Stimulated activated CD8-positive, alpha-beta memory T cell treated with anti-CD3 and anti-CD28 coated beads, Interleukin-4, amount 100 ng/mL, for 4 hours (primary cell): ENCODE measurements around the gene KCNE4.

Experiments used
- DNase-seq, 2 donors: peaks; one replicate each; pipeline ENCODE4 v3.0.0-alpha.2; 2020; ENCODE audit warnings: low read depth in 2 of 2, low spot score in 1 of 2

Gene KCNE4

GRCh38 chr2:223083402-223084070 is 31.5 kb downstream of the KCNE4 start:
- no peak for DNase-seq

DNA sequence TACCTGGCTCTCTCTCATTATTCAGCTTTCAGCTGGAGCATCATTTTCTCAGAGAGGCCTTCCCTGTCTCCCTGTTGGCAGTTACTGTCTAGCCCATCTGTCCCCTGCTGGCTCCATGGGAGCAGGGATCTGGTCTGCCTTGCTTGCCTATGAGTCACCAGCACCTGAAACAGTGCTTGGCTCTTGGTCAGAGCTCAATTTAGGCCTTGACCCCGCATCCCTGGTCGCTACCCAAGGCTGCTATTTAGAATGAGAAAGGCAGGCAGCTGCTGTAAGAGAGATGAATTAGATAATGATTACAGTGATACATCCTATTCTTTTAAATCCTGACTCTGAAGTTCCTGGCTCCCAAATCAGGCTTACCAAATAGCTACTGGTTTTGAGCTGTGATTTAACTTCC is 32.9 kb downstream of the KCNE4 start:
- no peak for DNase-seq

DNA sequence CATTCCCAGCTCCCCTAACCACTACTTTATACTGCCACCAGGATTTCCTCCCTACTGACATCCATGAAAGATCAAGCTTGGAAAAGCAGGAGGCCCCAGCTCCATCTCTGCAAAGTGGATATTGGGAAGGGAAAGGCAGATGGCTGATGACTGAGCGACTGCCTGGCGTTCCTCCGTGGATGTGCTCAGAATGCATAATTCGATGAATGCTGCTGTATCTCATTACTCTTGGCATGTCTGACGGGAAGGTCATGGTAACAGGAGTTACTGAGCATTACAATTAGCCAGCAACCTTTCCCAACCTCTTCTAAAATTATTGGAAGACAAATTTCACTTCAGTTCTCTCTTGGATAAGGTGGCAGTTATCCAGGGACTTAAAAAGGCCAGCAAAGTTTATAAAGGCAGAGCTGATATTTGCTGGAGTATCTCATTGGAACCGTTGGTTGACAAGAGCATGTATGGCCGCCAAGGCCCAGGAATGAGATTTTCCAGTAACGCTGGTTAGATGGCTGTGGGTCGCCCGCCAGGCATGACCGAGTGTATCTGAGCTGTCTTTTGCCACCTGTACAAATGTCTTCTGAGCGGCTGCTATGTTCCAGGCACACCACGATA is 34.5 kb downstream of the KCNE4 start:
- DNase-seq, result no peak

DNA sequence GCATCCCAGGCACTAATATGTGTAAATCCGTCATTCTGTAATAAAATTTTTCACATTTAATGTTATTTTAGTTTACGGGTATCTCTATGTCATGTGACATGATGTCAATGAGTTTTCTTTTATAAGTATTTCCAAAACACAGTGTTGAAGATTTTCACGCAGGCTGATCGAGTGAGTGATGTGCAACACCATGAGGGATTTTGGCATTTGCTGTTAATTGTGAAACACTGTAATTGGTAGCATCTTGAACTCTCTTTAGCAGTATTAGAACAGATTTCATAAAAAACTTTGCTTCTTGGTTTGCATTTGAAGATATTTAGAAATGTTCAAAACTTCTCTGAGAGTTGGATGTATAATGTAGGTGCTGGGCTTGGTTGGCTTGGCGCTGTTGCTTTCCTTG is 35.5 kb downstream of the KCNE4 start:
- no peak for DNase-seq

DNA sequence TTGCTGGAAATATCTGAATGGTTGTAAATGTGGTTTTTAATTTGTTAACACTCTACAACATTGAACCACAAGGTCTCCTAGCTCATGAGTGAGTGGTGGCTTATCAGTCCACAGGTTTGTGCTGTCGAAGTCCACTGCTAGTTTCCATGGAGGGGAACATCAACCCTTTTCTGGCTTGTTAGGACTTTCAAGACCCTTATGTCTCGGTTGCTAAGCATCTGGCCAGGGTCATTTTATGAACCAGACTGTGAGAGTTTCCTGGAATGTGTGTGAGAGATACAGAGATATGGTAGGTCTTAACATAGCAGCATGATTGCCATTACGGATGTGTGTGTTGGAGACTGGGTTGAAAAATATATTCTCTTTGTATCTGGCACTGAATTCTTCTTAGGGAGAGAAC is 36.9 kb downstream of the KCNE4 start:
- no peak for DNase-seq

GRCh38 chr2:223090039-223090438 is 38.0 kb downstream of the KCNE4 start:
- DNase-seq, result no peak

DNA sequence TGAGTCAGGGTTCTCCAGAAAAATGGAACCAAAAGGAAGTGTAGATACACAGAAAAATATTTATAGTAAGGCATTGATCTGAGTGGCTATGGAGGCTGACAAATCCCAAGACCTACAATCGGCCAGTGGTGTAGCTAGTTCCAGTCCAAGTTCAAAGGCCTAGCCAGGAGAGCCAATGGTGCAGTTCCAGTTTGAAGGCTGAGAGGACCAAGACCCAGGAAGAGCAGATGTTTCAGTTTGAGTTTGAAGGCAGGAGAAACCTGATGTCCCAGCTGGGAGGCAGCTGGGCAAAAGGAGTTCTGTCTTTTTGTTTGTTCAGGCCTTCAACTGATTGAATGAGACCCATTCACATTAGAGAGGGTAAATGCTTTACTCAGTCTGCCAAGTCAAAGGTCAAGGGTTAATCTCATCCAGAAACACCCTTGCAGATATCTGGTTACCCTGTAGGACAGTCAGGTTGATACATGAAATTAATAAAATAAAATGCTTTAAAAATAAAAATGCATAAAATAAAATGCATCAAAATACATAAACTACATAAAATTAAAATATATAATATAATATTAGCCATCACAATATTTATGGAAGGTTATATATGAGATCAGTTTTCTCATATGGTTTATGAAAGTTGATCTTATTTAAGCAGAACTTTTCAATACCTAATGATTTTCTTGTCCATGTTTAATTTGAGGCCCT is 38.7 kb downstream of the KCNE4 start:
- DNase-seq, result no peak

GRCh38 chr2:223092667-223093066 is 40.7 kb downstream of the KCNE4 start:
- DNase-seq, result no peak

DNA sequence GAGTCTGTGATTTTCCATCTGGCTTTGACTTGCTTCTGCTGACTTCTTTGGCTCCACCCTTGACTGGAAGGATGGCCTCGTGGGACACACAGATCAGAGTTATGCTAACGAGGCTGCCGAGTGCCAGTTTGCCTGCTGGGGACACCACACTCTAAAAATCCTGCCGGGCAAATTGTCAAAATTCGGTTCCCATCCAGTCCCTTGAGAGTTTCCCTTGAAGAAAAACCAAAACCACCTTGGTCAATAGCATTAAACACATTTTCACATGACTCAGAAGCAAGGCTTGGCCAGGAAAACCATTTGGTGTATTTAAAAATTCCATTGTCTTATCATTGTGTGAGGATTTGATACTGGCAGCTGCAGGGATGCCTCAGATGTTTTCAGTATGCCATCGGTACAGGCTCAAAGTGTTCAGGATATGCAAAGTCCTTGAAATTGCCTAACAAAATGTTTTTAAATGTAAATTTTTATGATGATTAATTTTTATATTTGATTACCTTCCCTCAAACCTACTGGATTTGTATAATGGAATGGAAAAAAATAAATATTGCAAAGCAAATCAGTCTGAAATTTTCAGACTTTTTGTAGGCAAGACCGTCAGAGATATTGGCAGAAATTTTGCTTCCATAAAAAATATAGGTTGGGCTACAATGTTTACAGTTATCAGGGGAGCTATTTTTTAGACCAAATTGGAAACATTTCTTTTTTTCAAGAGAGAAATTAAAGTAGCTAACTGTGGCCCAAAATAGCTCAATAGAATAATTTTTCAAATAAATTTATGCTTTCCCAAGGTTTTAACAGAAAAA is 41.6 kb downstream of the KCNE4 start:
- no peak for DNase-seq

- DNase-seq, result no peak
Measured at GRCh38 chr2:223095207-223095606, 43.2 kb downstream of the KCNE4 start.

- DNase-seq, result no peak
Measured at GRCh38 chr2:223096235-223096970, 44.4 kb downstream of the KCNE4 start.

DNA sequence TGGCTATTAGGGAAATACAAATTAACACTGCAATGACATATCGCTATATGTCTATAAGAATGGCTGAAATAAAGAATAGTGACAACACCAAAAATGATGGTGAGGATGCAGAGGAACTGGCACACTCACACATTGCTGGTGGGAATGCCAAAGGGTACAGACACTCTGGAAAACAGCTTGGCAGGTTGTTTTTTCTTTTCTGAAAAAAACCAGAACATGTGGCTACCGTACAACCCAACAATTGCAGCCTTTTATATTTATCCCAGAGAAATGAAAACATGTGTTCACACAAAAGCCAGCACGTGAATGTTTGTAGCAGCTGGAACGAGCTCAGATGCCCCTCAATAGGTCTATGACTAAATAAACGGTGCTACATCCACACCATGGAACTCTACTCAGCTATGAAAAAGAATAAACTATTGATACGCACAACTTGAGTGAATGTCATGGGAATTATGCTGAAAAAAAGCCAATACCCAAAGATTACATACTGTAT is 45.9 kb downstream of the KCNE4 start:
- no peak for DNase-seq

- no peak for DNase-seq
Measured at GRCh38 chr2:223099561-223099960, 47.6 kb downstream of the KCNE4 start.

DNA sequence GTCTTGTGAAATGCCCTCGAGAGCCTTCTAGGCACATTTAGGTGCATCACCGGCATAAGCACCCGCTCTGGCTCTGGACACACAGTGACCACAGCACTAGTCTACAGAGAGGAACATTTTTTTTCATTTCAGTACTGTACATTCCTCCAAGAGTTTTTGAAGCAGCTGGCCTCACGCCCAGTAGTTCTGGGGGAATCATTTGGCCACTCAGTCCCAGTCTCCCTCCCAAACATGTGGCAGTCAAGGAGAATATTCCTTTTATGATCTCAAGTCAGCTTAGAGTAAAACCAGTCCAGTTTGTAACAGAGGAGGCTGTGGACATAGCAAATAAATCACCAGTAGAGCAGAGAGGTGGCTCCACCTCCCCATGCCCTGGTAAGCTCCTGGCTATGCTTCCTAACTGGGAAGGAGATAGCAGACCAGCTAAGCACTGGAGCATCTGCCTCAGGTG is 48.1 kb downstream of the KCNE4 start:
- DNase-seq, result no peak

DNA sequence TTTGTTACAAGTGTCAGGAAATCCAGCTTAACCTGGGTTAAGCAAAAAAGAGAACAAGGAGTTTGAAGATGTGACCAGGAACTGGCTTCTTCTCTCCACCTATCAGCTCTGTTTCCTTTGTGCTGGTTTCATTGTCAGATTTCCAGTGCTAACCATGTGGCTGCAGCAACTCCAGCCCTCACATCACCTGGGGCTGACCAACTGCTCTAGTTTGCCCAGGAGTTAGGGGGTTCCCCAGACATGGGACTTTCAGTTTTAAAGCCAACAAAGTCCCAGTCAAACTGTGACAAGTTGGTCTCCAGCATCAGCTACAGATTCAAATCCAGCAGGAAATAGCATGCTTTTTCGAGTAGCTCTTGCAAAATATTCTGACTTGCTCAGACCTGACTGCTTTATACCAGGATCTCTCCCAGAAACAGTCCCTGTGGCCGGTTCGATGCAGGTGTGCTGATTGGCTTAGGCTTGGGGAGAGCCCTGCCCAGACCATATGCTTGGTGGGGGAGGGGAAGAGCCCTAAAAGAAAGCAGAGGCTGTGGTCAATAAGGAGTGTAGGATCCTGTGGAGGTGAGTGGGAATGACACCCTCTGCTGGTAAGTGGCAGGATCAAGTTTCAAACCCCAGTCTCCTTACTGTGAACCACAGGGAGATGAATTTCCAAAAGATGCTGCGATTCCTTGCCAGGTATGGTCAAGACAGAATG is 49.5 kb downstream of the KCNE4 start:
- DNase-seq, result no peak

DNA sequence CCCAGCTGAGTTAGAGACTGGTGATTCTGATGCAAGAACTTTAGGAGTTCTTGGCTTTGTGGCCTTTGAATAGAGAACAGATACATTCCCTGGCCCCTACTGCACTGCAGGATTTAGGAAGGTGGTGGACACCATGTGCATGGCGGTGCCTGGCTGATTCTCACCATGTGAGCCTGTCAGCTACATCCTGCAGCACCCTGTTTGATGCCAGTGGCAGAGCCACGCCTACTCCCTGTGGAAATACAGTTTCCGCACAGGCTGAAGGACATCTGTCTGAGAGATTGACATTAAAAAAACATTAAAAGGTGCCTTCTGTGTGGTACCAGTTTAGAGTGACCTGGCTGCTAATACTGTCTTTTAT is 50.0 kb downstream of the KCNE4 start:
- DNase-seq, result no peak

DNA sequence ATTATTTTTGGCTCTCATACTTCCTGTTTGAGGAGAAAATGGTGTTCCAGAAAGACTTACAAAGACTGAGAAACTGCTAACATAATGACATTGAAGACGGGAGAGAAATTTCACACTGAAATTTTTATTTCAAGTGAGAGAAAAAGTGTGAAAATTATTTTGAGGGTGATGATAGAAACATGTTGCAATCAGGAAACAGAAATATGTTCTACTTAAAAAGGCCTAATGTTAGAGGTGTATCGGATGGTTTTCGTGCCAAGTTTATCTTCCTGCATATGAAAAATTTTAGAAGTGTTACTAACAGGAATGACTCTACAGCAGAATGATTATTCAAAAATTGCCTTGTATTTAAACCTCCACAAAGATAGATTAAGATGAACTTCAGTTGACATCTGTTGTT is 50.5 kb downstream of the KCNE4 start:
- no peak for DNase-seq

DNA sequence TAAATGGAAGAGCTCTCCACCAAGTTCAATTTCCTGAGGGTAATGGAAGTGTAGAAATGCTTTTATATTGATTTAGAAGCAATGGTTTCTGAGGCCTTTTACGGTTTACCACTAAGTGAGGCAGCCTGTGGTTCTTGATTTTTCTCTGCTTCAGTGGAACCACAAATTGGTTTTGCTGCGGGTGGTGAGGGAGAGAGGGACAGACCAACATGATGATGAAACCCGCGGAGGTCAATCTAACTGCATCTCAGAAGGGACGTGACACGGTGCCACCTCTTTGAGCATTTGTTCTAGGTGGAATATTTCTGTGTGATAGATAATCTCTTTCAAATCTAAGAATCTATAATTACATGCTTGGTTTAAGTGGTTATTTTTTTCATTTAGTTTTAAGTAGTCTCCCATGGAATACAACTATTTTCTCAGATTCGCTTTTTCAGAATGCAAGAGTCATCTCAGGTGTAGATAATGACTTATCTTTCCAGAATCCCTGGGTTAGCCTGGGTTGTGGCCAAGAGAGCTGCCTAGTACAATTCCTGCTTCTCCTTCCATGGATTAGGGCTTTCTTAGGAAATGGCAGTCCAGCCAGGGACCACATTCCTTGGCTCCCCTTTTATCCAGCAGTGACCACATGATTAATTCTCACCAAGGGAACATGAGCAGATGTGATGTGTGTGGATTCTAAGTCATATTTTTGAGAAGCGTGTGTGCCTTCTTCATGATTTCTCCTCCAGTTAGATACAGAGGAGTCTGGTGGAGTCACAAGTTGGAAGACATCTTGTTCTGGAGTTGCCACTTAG is 52.5 kb downstream of the KCNE4 start:
- no peak for DNase-seq
